SK-N-DZ (cell line): ENCODE data around the gene DNMT3A.
"Not testable (repeated sequence)": the region's sequence is repeated elsewhere in the genome, so short reads cannot be mapped to it uniquely, and the experiment has no call there.

ENCODE experiments used
- DNase-seq: peaks from one replicate; pipeline ENCODE4 v3.0.0-alpha.2; 2015; ENCODE audit warnings: low spot score
- small RNA-seq, 2 experiments: library from RNA; depleted of rRNA; stranded (forward); fragments of <200 nt; gene quantifications; one replicate each; pipeline ENCODE3, GENCODE V24; 2014

The DNMT3A gene

GRCh38 chr2:25213229-25213628 is 128.5 kb downstream of the DNMT3A start:
- no peak for DNase-seq

GRCh38 chr2:25210923-25211322 is 130.8 kb downstream of the DNMT3A start:
- DNase-seq: not testable (repeated sequence)

- DNase-seq: no peak
Measured at GRCh38 chr2:25207078-25207545, 134.6 kb downstream of the DNMT3A start.

GRCh38 chr2:25204190-25204838 is 137.4 kb downstream of the DNMT3A start:
- DNase-seq: no peak

- no peak for DNase-seq
Measured at GRCh38 chr2:25202275-25202674, 139.4 kb downstream of the DNMT3A start.

- DNase-seq: no peak
Measured at GRCh38 chr2:25201794-25202193, 139.9 kb downstream of the DNMT3A start.

GRCh38 chr2:25201265-25201664 is 140.5 kb downstream of the DNMT3A start:
- no peak for DNase-seq

GRCh38 chr2:25198576-25198975 is 143.1 kb downstream of the DNMT3A start:
- no peak for DNase-seq

GRCh38 chr2:25198209-25198525 is 143.6 kb downstream of the DNMT3A start:
- no peak for DNase-seq

- no peak for DNase-seq
Measured at GRCh38 chr2:25197336-25198208, 144.2 kb downstream of the DNMT3A start.

GRCh38 chr2:25194576-25195122 is 147.1 kb downstream of the DNMT3A start:
- DNase-seq: no peak

GRCh38 chr2:25190536-25190935 is 151.2 kb downstream of the DNMT3A start:
- no peak for DNase-seq

- DNase-seq: no peak
Measured at GRCh38 chr2:25188405-25188804, 153.3 kb downstream of the DNMT3A start.

- DNase-seq: no peak
Measured at GRCh38 chr2:25187729-25188350, 153.9 kb downstream of the DNMT3A start.

GRCh38 chr2:25184254-25184653 is 157.5 kb downstream of the DNMT3A start:
- DNase-seq: no peak

- DNase-seq: no peak
Measured at GRCh38 chr2:25178976-25179375, 162.7 kb downstream of the DNMT3A start.

Small RNA genes lying within 50 kb of the gene (small RNA-seq; reads per million reads assigned to genes)
- gene MIR1301: 0.45 to 3.9 reads per million in 2 experiments
